Left colon (tissue), 2 donors: ENCODE data around the gene SLC5A12. TPM values are rescaled to one million over a fixed set of nuclear protein-coding genes. Genes with fewer than 3 reads are reported as not detected.

Source experiments
- ATAC-seq: fragments of 200-7000 bp; cut with Tn5 transposase; one replicate; pipeline ENCODE4 v1.9.1; 2020; ENCODE audit warnings: mild to moderate bottlenecking, moderate library complexity
- DNase-seq, 2 donors: peaks; one replicate each; pipeline ENCODE4 v3.0.0-alpha.2; 2020
- intact Hi-C, 2 donors: fragments of 100-400 bp; cut with DNase I in 1 of 2; cut with micrococcal nuclease in 1 of 2; formaldehyde crosslinking; loops; one replicate each; pipeline versions ENCODE4 v1.11.2 to v1.14.0; 2022; cut with DNase I, micrococcal nuclease
- long read RNA-seq: library from polyadenylated mRNA; unstranded; transcript quantifications from one replicate; pipeline ENCODE4 v2.0.0, GENCODE V29; 2021
- total RNA-seq, 2 donors: library from RNA; stranded (reverse); fragmentation: NEBNext Ultra II Directional; extraction: Animal tissue kit (Norgen Biotek cat#: 25700); gene quantifications; one replicate each; pipeline ENCODE4 v1.2.1, GENCODE V29; 2021
- donor health status: DM: no; HTN: no; CAD: no.
- donor health status: DM: yes; HTN: yes; CAD: no.

The SLC5A12 gene, protein sequence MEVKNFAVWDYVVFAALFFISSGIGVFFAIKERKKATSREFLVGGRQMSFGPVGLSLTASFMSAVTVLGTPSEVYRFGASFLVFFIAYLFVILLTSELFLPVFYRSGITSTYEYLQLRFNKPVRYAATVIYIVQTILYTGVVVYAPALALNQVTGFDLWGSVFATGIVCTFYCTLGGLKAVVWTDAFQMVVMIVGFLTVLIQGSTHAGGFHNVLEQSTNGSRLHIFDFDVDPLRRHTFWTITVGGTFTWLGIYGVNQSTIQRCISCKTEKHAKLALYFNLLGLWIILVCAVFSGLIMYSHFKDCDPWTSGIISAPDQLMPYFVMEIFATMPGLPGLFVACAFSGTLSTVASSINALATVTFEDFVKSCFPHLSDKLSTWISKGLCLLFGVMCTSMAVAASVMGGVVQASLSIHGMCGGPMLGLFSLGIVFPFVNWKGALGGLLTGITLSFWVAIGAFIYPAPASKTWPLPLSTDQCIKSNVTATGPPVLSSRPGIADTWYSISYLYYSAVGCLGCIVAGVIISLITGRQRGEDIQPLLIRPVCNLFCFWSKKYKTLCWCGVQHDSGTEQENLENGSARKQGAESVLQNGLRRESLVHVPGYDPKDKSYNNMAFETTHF
- 1 to 10 TPM in 1 of 2 donors, under 1 TPM in 1; 0.82 to 1.1 TPM for total RNA-seq
- long read RNA-seq, partial matches to known transcripts, result 0 of 1 reads
- long read RNA-seq, other reads (novel, unspliced or antisense), result 1 of 1 reads

DNA sequence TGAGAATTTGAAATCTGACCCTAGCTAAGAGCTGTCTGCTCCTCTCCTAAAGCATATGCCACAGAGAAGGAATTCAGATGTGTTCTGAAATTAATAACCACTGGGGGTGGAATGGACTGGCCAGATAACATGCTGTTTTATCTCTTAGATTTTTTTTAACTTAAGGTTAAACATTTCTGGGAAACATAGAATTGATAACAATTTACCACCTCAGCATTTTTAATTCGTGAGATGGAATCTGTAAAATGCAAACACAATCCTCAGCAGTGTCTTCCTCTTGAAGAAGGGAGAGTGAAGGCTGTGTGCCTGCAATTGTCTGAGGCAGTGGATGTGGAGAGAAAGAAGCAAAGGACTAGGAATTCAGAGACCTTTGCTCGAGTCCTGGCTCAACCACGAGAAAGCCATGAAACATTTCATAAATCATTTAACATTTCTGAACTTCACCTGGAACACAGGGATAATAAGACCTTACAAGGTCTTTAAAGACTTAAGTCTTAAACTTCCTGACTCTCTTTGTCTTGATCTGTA, at the start of gene SLC5A12:
Gene SLC5A12 (minus strand): TSS at position 113 of the 528 bp plus-strand sequence. CDS start 346 bp downstream, outside the sequence.
- DNase-seq, result no peak
- ATAC-seq, result no peak
- intact Hi-C loops, result no loop called here

GRCh38 chr11:26769027-26769426, 47.2 kb upstream of the SLC5A12 start:
- intact Hi-C loops, result no loop called here
- DNase-seq, result no peak
- ATAC-seq, result no peak

GRCh38 chr11:26767060-26767459, 45.2 kb upstream of the SLC5A12 start:
- no peak for DNase-seq
- intact Hi-C loops, result no loop called here
- ATAC-seq, result no peak

DNA sequence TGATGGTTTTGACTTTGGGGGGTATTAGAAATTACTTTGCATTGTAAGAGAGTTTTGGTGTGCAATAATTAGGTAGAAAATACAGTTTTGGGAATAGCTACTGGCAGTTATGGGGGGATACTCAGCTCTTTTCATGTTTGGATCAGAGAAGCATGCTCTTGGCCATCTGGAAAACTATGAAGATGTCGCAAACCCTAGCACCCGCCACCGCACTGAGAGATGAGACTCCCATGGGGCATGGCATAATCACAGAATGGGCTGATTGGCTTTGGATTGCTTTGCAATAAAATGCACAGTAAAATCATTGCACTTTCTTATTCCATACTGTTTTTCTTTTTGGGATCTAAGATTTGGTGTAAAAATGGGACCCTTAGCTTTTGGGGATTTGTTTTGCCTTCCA, 43.5 kb upstream of the SLC5A12 start:
- ATAC-seq (no peak), DNase-seq (no peak)
- intact Hi-C loops, result no loop called here

GRCh38 chr11:26764825-26765224, 43.0 kb upstream of the SLC5A12 start:
- intact Hi-C loops, result no loop called here
- ATAC-seq (no peak), DNase-seq (no peak)

GRCh38 chr11:26764315-26764714, 42.5 kb upstream of the SLC5A12 start:
- DNase-seq, result no peak
- no peak for ATAC-seq
- intact Hi-C loops, result no loop called here

DNA sequence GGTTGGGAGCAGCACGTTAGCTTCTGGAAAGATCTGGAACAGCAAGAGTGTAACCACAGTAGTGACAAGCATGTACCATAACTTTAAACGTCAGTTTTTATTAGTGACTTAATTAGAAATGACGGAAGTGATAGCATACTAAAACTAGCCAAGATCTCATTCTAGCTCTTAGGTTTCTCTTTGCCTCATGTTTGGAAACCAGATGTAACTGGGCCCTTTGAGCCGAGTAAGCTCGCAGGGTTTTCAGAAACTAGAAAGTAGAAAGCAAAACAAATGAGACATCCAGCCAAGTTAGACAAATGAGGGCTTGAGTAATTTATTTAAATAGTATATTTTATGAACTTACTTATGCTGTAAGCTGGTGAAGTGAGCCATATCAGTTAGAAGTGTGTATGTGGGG, 40.2 kb upstream of the SLC5A12 start:
- DNase-seq (no peak), ATAC-seq (no peak)
- intact Hi-C loops, result no loop called here

DNA sequence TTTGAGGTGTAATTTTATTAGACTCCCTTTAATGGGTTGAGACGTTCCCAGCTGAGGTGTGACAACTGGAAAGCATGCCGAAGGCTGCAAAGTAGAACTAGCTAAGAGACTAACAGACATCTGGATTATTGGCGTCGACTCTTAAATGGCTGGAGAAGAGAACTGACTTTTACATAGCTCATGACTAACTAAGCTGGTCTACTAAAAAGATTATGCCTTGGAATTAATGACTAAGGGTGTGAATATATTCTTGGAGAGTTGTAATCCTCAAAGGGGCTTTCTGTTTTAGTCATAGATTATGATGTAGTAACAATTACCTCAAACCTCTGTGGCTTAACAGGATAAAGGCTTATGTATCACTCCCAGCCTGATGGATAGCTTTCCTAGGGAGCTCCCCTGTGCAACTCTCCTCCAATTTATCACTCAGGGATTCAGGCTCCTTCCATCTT, 39.5 kb upstream of the SLC5A12 start:
- intact Hi-C loops, result no loop called here
- ATAC-seq, result no peak
- DNase-seq, result no peak

DNA sequence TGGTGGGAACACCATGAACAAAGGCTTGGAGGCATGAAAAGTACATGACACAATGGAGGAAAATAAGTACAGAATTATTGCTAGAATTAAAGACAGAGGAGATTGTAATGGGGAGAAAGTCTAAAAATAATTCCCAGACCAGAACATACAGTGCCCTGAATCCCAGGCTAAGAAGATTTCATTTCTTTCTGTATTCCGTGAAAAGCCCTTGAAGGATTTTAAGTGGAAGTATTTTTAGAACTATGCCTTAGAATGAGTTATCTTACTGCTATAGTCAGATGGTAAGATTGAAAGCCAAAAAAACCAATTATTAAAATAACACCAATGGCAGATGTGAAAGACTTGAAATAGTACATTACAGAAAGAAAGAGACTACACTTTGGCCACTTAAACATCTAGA, 36.1 kb upstream of the SLC5A12 start:
- DNase-seq (no peak), ATAC-seq (no peak)
- intact Hi-C loops, result loop anchor here in 1 of 2 donors (10.0 kb wide), 1 partner anchor 367 kb away; no protein-coding TSS in a partner anchor

DNA sequence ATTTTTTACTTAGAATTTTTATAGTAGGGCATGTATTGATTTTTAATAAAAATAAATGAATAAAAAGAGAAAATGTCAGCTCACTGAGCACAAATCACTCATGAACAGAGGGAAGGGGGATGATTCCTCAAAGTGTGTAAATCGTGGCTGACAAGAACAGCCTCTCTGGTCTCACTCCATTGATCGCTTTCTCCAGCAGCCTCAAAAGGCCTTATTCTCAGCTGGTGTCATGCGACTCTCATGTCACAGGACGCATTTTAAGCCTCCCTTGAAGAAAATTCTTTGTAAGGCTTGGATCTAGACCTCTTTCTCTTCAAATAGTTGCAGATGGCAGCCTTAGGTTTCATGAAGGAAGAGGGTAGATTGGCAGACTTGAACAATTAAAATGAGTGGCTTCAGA, 33.9 kb upstream of the SLC5A12 start:
- intact Hi-C loops, result loop anchor here in 1 of 2 donors (2.0 to 10.0 kb wide), 2 partner anchors 369 to 403 kb away; no protein-coding TSS in a partner anchor
- ATAC-seq (no peak), DNase-seq (no peak)

DNA sequence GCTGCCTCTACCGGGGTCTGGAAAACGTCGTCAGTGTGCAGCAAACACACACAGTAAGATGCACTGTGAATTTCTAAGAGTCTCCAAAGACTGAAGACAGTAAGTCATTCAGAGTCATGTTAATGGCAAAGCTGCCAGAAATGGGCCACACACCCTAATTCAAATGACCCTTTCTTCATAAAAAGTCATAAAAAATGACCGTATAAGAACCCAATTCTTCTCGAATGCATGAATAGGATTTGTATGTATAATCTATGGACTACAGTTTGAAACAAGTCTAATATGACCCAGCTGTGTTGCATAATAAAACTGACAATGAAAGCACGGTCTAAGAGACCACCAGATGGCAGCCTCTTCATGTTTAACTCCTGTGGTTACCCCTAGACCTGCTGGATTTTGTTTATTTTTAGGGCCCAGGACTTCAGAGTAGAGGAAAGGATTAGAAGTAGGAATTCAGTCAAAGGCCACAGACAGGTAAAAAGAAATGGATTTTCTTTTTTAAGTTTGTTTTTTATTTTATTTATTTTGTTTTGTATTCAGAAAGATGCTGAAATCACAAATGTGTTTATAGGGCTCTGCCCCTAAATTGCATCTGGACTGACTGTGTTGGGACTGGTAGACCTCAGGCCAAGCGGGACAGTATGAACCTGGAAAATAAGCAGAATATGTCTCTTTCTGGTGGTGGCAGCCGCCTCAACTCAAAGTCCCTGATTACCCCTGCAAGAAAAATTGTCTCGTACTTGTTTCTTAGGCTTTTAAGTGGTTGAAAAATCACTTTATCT, 32.1 kb upstream of the SLC5A12 start:
- ATAC-seq, result peak; percentile 85
- intact Hi-C loops, result loop anchor here in 1 of 2 donors (2.0 to 10.0 kb wide), 2 partner anchors 371 to 405 kb away; no protein-coding TSS in a partner anchor
- peak in 1 of 2 donors; percentile 56 for DNase-seq

DNA sequence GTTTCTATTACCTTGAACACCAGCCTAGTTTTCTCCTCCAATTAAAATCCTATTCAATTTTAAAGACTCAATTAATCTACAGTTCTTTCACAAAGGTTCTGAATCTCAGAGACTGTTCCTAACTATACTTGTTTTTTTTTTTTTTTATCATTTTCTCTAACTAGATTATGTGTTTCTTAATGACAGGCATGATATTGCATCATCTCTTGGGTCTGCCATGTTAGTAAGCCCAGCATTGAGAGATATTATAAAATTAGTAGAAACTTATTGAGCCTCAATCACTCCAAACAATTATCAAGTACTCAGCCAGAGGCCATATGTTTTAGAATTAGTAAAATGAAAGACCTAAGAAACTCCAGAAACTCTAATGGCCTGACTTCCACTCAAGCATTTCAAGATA, 28.1 kb upstream of the SLC5A12 start:
- ATAC-seq, result no peak
- DNase-seq, result no peak
- intact Hi-C loops, result loop anchor here in 1 of 2 donors (10.0 kb wide), 1 partner anchor 375 kb away; no protein-coding TSS in a partner anchor

- intact Hi-C loops, result no loop called here
- DNase-seq (no peak), ATAC-seq (no peak)
Measured at GRCh38 chr11:26743622-26744021, 21.8 kb upstream of the SLC5A12 start.

GRCh38 chr11:26742966-26743365, 21.1 kb upstream of the SLC5A12 start:
- no peak for ATAC-seq
- intact Hi-C loops, result no loop called here
- DNase-seq, result no peak

DNA sequence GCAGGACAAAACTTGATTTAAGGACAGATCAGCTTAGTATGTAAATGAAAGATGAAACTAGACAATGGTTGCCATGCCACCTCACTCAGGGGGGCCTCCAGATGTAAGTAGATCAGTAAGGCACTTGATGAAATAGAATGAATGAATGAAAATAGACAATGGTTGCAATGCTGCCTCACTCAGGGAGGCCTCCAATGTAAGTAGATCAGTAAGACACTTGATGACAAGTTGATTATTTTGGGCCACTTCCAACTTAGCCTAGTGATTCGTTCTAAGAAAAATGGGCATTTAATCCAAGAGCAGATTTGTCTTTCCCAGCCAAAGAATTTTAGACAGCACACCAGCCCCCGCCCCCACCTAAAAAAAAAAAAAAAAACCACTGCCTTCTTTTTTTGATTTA, 19.2 kb upstream of the SLC5A12 start:
- no peak for DNase-seq
- no peak for ATAC-seq
- intact Hi-C loops, result no loop called here

DNA sequence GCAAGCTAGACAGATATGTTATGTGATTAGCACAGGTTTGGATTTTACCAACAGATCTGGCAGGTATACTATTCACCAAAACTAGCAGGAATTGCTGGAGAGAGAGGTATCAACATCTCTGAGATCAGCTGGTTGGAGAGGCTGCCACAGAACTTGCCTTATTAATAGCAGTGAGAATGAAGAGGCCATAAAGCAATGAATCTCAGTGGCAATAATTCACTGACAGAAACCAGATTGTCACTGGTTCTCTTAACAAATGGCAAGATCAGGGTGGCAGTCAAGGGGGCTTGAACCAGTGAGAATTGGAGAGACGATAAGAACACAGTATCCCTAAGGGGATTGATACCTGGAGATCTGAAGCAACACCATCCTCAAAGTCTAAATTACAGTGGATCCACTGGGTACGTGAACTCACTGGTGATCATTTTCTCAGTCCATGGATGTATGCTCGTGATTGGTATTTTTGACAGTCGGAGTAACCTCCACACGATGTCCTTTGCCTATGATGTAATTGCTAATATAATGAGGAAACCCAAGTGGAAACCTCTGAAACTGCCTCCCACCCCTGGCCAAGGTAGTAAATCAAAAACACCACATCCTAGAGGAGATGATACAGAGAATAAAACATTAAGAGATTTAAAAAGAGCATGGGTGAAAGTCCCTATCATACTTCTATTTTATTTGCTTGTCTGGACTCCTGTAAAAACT, 17.7 kb upstream of the SLC5A12 start:
- ATAC-seq (no peak), DNase-seq (no peak)
- intact Hi-C loops, result no loop called here

- ATAC-seq (peak; percentile 65), DNase-seq (no peak)
- intact Hi-C loops, result no loop called here
Measured at GRCh38 chr11:26734691-26735090, 12.8 kb upstream of the SLC5A12 start.

DNA sequence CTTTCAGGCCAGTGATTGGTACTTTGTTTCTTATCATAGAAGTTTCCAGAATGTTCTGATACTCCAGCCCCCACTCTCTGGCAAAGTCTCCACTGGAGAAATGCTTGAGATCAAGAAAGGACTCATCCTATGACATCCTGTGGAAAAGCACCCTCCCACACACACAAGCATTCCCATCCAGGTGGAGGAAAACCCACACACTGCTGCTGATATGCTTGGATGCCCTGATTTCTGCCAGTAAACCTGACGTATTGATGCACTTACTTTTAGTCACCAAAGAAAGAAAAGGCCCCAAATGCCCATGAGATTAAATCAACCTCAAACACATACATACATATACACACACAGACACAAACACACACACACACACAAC, 9.2 kb upstream of the SLC5A12 start:
- DNase-seq (no peak), ATAC-seq (no peak)
- intact Hi-C loops, result no loop called here
